Smooth muscle cell (in vitro differentiated cells): ENCODE results near the gene SLC36A1. TPM values are rescaled to one million over a fixed set of nuclear protein-coding genes. Genes with fewer than 3 reads are reported as not detected.

Experiments used
- DNase-seq: peaks from one replicate; lab custom pipeline; 2025; ENCODE audit not compliant: unreplicated experiment; lab: John Stamatoyannopoulos, UW
- H2AFZ ChIP-seq: fragments of 200-600 bp; sonication (generic); 2 replicates; pipeline ENCODE4 v1.6.0; 2016; ENCODE audit warnings: antibody characterized with exemption, low read depth, mild to moderate bottlenecking
- H3F3A ChIP-seq: fragments of 200-600 bp; sonication (generic); 2 replicates; pipeline ENCODE4 v1.6.0; 2017; ENCODE audit warnings: antibody characterized with exemption, low read depth
- H3K27ac ChIP-seq: fragments of 200-600 bp; sonication (generic); 2 replicates; pipeline ENCODE4 v1.5.1; 2016; ENCODE audit warnings: low read depth, mild to moderate bottlenecking
- H3K27me3 ChIP-seq: fragments of 200-600 bp; sonication (generic); 2 replicates; pipeline ENCODE4 v1.6.1; 2016; ENCODE audit warnings: low read depth, mild to moderate bottlenecking
- H3K36me3 ChIP-seq: fragments of 200-600 bp; sonication (generic); 2 replicates; pipeline ENCODE4 v1.5.1; 2016; ENCODE audit warnings: low read depth
- H3K4me1 ChIP-seq: fragments of 200-600 bp; sonication (generic); 2 replicates; pipeline ENCODE4 v1.5.1; 2016; ENCODE audit warnings: low read depth
- H3K4me2 ChIP-seq: fragments of 200-600 bp; sonication (generic); 2 replicates; pipeline ENCODE4 v1.6.0; 2016; ENCODE audit warnings: mild to moderate bottlenecking
- H3K4me3 ChIP-seq: fragments of 200-600 bp; sonication (generic); 2 replicates; pipeline ENCODE4 v1.5.1; 2016; ENCODE audit warnings: mild to moderate bottlenecking
- H3K79me2 ChIP-seq: fragments of 200-600 bp; sonication (generic); 2 replicates; pipeline ENCODE4 v1.6.0; 2016; ENCODE audit warnings: low read depth, mild to moderate bottlenecking
- H3K9ac ChIP-seq: fragments of 200-600 bp; sonication (generic); 2 replicates; pipeline ENCODE4 v1.6.0; 2016; ENCODE audit warnings: low read depth
- H3K9me3 ChIP-seq: fragments of 200-600 bp; sonication (generic); replicated peaks from 2 replicates; pipeline ENCODE4 v1.5.1; 2016; ENCODE audit warnings: low read depth
- H4K20me1 ChIP-seq: fragments of 200-600 bp; sonication (generic); 2 replicates; pipeline ENCODE4 v1.6.0; 2016; ENCODE audit warnings: low read depth
- CTCF ChIP-seq: fragments of 200-600 bp; sonication (generic); IDR thresholded peaks from 2 replicates; pipeline ENCODE4 v1.5.1; 2017; ENCODE audit warnings: borderline replicate concordance, mild to moderate bottlenecking, antibody characterized with exemption; ENCODE audit not compliant: insufficient read depth, poor library complexity, severe bottlenecking
- WGBS: methylation state at CpG from one replicate; pipeline ENCODE4 v1.1.7; 2016; ENCODE audit warnings: low lambda C conversion rate; 5-methylcytosine and 5-hydroxymethylcytosine counted together
- polyA plus RNA-seq: library from polyadenylated mRNA; unstranded; fragments of >200 nt; fragmentation: Nextera tagmentation; extraction: Ambion mirVana; gene quantifications from 2 replicates; pipeline ENCODE4 v1.2.1, GENCODE V29; 2016
- total RNA-seq: library from RNA; depleted of rRNA; stranded (reverse); fragments of >200 nt; gene quantifications from 2 replicates; pipeline ENCODE4 v1.2.3, GENCODE V29; 2014

Gene SLC36A1
- total and polyA plus RNA-seq, 2 experiments from 2014 or later, result 6.9 to 8.8 TPM

GRCh38 chr5:151461312-151461711 is 13.9 kb downstream of the SLC36A1 start:
- no peak overlapping the region for H3K4me2 ChIP-seq
- peaks cover 8% of the 10 kb centered on the region for H4K20me1 ChIP-seq
- TF ChIP-seq CTCF, result no peak
- peaks cover 4% of the 10 kb centered on the region for H3K36me3 ChIP-seq
- no peak overlapping the region for H2AFZ ChIP-seq
- no peak overlapping the region for H3K9ac ChIP-seq
- no peak overlapping the region for H3K4me3 ChIP-seq
- H3K27ac ChIP-seq, result no peak overlapping the region
- 97% methylated on average over 3 of the region's 3 CpGs for WGBS
- H3K9me3 ChIP-seq, result no peaks in the 10 kb centered on the region
- no peaks in the 10 kb centered on the region for H3K27me3 ChIP-seq
- peaks cover 4% of the 10 kb centered on the region for H3K79me2 ChIP-seq
- peaks cover 3% of the 10 kb centered on the region for H3F3A ChIP-seq
- H3K4me1 ChIP-seq, result no peaks in the 10 kb centered on the region
- no peak for DNase-seq

GRCh38 chr5:151463137-151464029 is 16.0 kb downstream of the SLC36A1 start:
- TF ChIP-seq CTCF, result peak; percentile 36
- H3K27me3 ChIP-seq, result no peaks in the 10 kb centered on the region
- no peaks in the 10 kb centered on the region for H3K9me3 ChIP-seq
- H3K79me2 ChIP-seq, result no peaks in the 10 kb centered on the region
- no peak overlapping the region for H2AFZ ChIP-seq
- H3K4me1 ChIP-seq, result no peaks in the 10 kb centered on the region
- no peaks in the 10 kb centered on the region for H4K20me1 ChIP-seq
- no peak overlapping the region for H3K4me2 ChIP-seq
- no peak overlapping the region for H3K27ac ChIP-seq
- H3K36me3 ChIP-seq, result peaks cover 4% of the 10 kb centered on the region
- H3K9ac ChIP-seq, result no peak overlapping the region
- DNase-seq, result no peak
- no peak overlapping the region for H3K4me3 ChIP-seq
- peaks cover 3% of the 10 kb centered on the region for H3F3A ChIP-seq
- 50% methylated on average over 5 of the region's 5 CpGs for WGBS

- peaks cover 4% of the 10 kb centered on the region for H3K36me3 ChIP-seq
- TF ChIP-seq CTCF, result no peak
- H3K79me2 ChIP-seq, result no peaks in the 10 kb centered on the region
- H3K4me1 ChIP-seq, result no peaks in the 10 kb centered on the region
- H3K9me3 ChIP-seq, result no peaks in the 10 kb centered on the region
- H3K27me3 ChIP-seq, result no peaks in the 10 kb centered on the region
- no peak overlapping the region for H3K4me3 ChIP-seq
- DNase-seq, result no peak
- H3K27ac ChIP-seq, result no peak overlapping the region
- no peak overlapping the region for H2AFZ ChIP-seq
- no peak overlapping the region for H3K9ac ChIP-seq
- no peak overlapping the region for H3K4me2 ChIP-seq
- H4K20me1 ChIP-seq, result no peaks in the 10 kb centered on the region
- 72% methylated on average over 4 of the region's 4 CpGs for WGBS
- H3F3A ChIP-seq, result peaks cover 3% of the 10 kb centered on the region
Measured at GRCh38 chr5:151464101-151464500, 16.7 kb downstream of the SLC36A1 start.
